GM12873 (cell line): ENCODE data around the gene TESMIN.
A peak's percentile ranks its signal among the peaks of the same experiment; 100 is the strongest.

Experiments used
- CTCF ChIP-seq: IDR thresholded peaks from 2 replicates; pipeline ENCODE4 v1.5.1; 2012; ENCODE audit warnings: low read depth, mild to moderate bottlenecking, moderate library complexity, low read length, control low read depth; ENCODE audit not compliant: insufficient read depth; ENCODE audit errors: missing control alignments

Gene TESMIN

GRCh38 chr11:68694431-68695297, 56.7 kb downstream of the TESMIN start:
- TF ChIP-seq CTCF: no peak

DNA sequence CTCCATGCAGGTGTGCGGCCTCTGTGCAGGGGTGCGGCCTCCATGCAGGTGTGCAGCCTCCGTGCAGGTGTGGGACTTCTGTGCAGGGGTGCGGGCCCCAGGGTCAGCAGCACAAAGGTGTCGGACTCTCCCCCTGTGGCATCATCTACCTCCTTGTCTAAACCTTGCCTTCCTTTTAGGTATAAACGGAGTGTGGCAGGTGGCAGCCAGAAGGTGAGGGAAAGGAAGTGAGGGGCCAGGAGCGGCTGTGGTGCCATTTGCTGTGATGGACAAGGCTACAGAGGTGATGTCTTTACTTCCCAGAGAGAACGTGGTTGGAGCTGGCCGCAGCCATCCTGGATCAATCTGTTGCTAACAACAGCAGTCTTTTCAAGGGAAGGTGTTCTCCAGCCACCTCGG, 57.8 kb downstream of the TESMIN start:
- no peak for TF ChIP-seq CTCF

DNA sequence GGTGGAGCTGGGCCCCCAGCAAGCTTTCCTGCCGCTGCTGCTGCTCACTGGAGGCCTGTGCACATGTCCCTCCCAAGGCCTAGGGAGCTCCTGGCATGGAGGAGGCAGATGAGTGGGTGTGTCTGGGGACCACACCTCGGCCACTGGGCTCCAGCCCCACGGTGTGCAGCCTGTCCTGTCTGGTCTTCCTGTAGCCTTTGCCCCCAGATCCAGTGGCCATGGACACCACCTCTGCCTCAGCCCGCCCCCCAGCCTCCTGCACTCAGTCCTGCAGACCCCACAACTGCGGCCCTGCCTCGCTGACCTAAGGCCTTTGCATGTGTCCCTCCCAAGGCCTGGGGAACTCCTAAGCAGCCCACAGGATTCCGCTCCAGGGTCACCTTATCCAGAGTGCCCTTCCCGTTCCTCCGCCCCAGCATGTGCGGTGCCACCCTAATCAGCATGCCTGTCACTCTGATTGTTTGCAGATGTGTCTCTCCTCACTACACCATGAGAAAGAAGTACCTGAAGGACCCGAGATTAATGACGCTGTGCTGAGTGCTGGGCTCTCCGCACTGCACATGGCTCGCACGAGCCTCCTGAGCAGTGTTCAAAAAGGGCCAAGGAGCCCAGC, 58.3 kb downstream of the TESMIN start:
- TF ChIP-seq CTCF: no peak

DNA sequence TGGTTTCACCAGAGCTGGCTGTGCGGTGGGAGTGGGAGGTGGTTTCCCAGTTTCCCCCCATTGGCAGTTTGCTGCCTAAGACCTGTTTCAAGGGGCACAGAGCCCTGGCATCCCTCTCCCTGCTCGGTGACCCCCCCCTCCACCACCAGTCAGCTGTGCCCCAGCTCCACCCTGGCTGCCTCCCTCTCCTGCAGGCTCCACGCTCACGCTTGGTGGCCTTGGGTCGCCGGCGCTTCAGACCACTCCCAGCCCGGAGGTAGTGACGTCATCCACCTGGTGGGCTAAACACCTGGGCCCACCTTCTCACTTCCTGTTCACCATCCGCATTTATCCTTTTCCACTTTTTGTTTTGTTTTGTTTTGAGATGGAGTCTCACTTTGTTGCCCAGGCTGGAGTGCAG, 59.2 kb downstream of the TESMIN start:
- no peak for TF ChIP-seq CTCF

DNA sequence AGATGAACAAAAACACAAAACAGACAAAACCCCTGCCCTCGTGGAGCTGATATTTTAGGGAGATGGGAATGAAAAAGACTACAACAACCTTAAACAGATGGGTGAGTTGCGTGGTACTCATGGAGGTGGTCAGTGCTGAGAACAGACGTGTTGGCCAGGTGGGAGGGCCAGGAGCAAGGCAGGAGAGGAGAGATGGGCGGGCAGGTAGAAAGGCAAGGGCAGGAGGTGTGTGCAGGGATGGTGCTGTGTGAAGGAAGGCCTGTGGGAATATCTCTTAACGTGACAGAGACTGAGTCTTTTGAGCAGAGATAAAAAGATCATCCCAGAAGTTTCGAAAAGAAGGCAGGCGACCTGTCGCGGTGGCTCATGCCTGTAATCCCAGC, 59.9 kb downstream of the TESMIN start:
- no peak for TF ChIP-seq CTCF

GRCh38 chr11:68690671-68691401, 60.5 kb downstream of the TESMIN start:
- TF ChIP-seq CTCF: peak; percentile 9

DNA sequence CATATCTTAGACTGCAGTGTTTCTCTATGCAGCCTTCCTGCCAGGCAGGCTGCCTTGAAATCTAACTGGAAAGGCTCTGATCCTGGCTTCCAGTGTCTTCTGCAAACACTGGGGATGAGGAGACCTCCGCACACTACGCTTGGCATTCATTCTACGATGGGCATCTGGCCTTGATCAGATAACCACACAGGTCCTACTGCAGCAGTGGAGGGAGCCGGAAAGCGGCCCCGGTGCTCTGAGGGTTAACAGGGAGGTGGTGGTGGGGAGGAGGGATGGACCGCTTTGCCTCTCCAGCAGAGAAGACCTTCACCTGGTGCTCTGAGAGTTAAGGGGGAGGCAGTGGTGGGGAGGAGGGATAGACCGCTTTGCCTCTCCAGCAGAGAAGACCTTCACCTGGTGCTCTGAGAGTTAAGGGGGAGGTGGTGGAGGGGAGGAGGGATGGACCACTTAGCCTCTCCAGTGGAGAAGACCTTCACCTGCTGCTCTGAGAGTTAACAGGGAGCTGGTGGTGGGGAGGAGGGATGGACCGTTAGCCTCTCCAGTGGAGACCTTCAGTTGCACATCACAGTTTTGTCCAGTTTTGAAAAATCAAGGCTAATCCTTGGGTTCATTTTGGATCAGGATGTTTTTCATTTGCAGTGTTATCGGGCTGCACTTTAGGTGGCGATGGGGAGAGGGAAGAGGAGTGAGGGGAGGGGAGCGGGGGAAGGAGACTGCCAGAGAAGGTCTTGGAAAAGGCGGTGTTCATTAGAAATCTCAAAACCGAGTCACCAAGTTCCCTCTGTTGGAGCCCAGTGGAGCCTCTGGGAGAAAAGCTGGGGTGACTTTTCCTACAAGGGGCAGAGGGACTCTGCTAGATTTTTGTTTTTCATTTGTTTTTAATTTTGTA, 61.3 kb downstream of the TESMIN start:
- no peak for TF ChIP-seq CTCF
